Body of pancreas (tissue), 4 donors: Measurements from ENCODE around the gene CCDC190. TPM values are rescaled to one million over a fixed set of nuclear protein-coding genes. Genes with fewer than 3 reads are reported as not detected.
"Not testable (repeated sequence)": the region's sequence is repeated elsewhere in the genome, so short reads cannot be mapped to it uniquely, and the experiment has no call there.

ENCODE experiments used
- ATAC-seq: fragments of 150-250 bp; one replicate; pipeline ENCODE4 v1.9.1; 2016
- DNase-seq, 4 donors: peaks; one replicate each; pipeline ENCODE4 v3.0.0-alpha.2; 2019
- H3K27ac ChIP-seq, 4 donors: fragments of 200-600 bp; sonication (generic); 1 replicate in 3 of 4; 2 replicates in 1 of 4; pipeline versions ENCODE4 v1.5.1 to v1.6.1; 2016 to 2019; ENCODE audit warnings: mild to moderate bottlenecking in 1 of 4, mixed read lengths in 1 of 4, moderate library complexity in 1 of 4
- H3K27me3 ChIP-seq, 2 donors: fragments of 200-600 bp; sonication (generic); one replicate each; pipeline ENCODE4 v1.6.0; 2016; ENCODE audit warnings: mild to moderate bottlenecking in 1 of 2
- H3K36me3 ChIP-seq, 2 donors: fragments of 200-600 bp; sonication (generic); replicated peaks in 1 of 2; 2 replicates each; pipeline ENCODE4 v1.5.1; 2016; ENCODE audit warnings: low read depth in 2 of 2; ENCODE audit not compliant: insufficient read depth in 1 of 2
- H3K4me1 ChIP-seq: fragments of 200-600 bp; sonication (generic); one replicate; pipeline ENCODE4 v1.6.0; 2016
- H3K4me3 ChIP-seq, 2 donors: fragments of 200-600 bp; sonication (generic); 1 replicate in 1 of 2; 2 replicates in 1 of 2; pipeline ENCODE4 v1.5.1; 2016 to 2019
- H3K9me3 ChIP-seq, 3 donors: fragments of 200-600 bp; sonication (generic); 1 replicate in 2 of 3; 2 replicates in 1 of 3; pipeline ENCODE4 v1.5.1; 2016
- CTCF ChIP-seq, 7 experiments: fragments of 450-650 bp in 4 of 7; fragments of 200-600 bp in 3 of 7; sonication (generic) in 3 of 7; IDR thresholded peaks; one replicate each; pipeline ENCODE4 v1.5.1; 2016 to 2019; ENCODE audit warnings: antibody characterized with exemption in 7 of 7
- POLR2A ChIP-seq, 3 donors: fragments of 450-650 bp; IDR thresholded peaks; one replicate each; pipeline ENCODE4 v1.6.1; 2016; ENCODE audit warnings: antibody characterized with exemption in 3 of 3, mild to moderate bottlenecking in 2 of 3
- WGBS, 2 donors: methylation state at CpG; one replicate each; pipeline ENCODE4 v1.1.5; 2017; 5-methylcytosine and 5-hydroxymethylcytosine counted together
- intact Hi-C: fragments of 100-400 bp; cut with DNase I; formaldehyde crosslinking; loops from one replicate; pipeline ENCODE4 v1.15.1; 2023
- total RNA-seq, 2 donors: library from RNA; depleted of rRNA; stranded (reverse); fragments of >200 nt; gene quantifications; one replicate each; pipeline ENCODE4 v1.1.0, GENCODE V29; 2016

CCDC190 gene
- total RNA-seq, 2 donors from 2014 or later, result not detected

GRCh38 chr1:162822391-162823200 is 38.4 kb downstream of the CCDC190 start:
- peak; percentile 27 for ATAC-seq
- WGBS, 2 donors, result 4 to 5% methylated on average over 29 to 44 of the region's 44 CpGs
- Histone ChIP-seq H3K36me3 (no peaks in the 10 kb centered on the region), H3K27ac (no peak overlapping the region), H3K9me3 (no peaks in the 10 kb centered on the region), H3K4me1 (peaks cover 7% of the 10 kb centered on the region), H3K4me3 (no peak overlapping the region), H3K27me3 (peaks cover 0 to 6% of the 10 kb centered on the region in 2 donors)
- peak; percentile 4 to 33 (median 23) for DNase-seq
- intact Hi-C loops, result no loop called here
- TF ChIP-seq CTCF (IDR thresholded peaks at IDR 0.05) (no peak), POLR2A (IDR thresholded peaks at IDR 0.05) (no peak)

- 92 to 100% methylated on average over 1 of the region's 1 CpG for WGBS, 2 donors
- ATAC-seq, H3K9me3 ChIP-seq, H3K27me3 ChIP-seq, DNase-seq, H3K36me3 ChIP-seq, H3K4me3 ChIP-seq, H3K4me1 ChIP-seq, intact Hi-C loops, H3K27ac ChIP-seq: not testable (repeated sequence)
These were observed 42.3 kb downstream of the CCDC190 start for GRCh38 chr1:162818666-162819065.

- H3K36me3 ChIP-seq, ATAC-seq, H3K27ac ChIP-seq, H3K4me3 ChIP-seq, intact Hi-C loops, H3K4me1 ChIP-seq, H3K27me3 ChIP-seq, DNase-seq, H3K9me3 ChIP-seq: not testable (repeated sequence)
- WGBS, 2 donors, result 90 to 96% methylated on average over 2 of the region's 2 CpGs
These were observed 42.8 kb downstream of the CCDC190 start for GRCh38 chr1:162818136-162818535.

- H3K27me3 ChIP-seq, intact Hi-C loops, H3K27ac ChIP-seq, DNase-seq, H3K9me3 ChIP-seq, ATAC-seq, H3K36me3 ChIP-seq, H3K4me1 ChIP-seq, H3K4me3 ChIP-seq: not testable (repeated sequence)
- WGBS, 2 donors, result 100% methylated on average over 2 of the region's 2 CpGs
These were observed 48.6 kb downstream of the CCDC190 start for GRCh38 chr1:162812357-162812756.

- H3K36me3 ChIP-seq, H3K4me1 ChIP-seq, H3K27me3 ChIP-seq, DNase-seq, H3K4me3 ChIP-seq, intact Hi-C loops, H3K27ac ChIP-seq, H3K9me3 ChIP-seq, ATAC-seq: not testable (repeated sequence)
- 80 to 92% methylated on average over 1 to 2 of the region's 2 CpGs for WGBS, 2 donors
These were observed 53.5 kb downstream of the CCDC190 start for GRCh38 chr1:162807503-162807902.

Other genes starting within 250 kb of the CCDC190 start
- gene DDR2, start 228.7 kb downstream of the CCDC190 start, total RNA-seq, result 10 to 100 TPM in 1 of 2 donors, 1 to 10 TPM in 1; 7.8 to 20.8 TPM
- gene HSD17B7, start 70.5 kb downstream of the CCDC190 start, total RNA-seq, result 10 to 100 TPM in 1 of 2 donors, 1 to 10 TPM in 1; 9.9 to 17.5 TPM
- gene RGS4, start 208.2 kb upstream of the CCDC190 start, total RNA-seq, result 10 to 100 TPM in 1 of 2 donors, under 1 TPM in 1; 0.33 to 14.5 TPM